HG02870 (cell line): ENCODE measurements around the gene ACY1.
A peak's percentile ranks its signal among the peaks of the same experiment; 100 is the strongest.

Experiments
- ATAC-seq: cut with Tn5 transposase; IDR thresholded peaks from one replicate; pipeline ENCODE4 v1.9.1; 2021; ENCODE audit warnings: mild to moderate bottlenecking, moderate library complexity; ENCODE audit not compliant: unreplicated experiment

Gene ACY1

GRCh38 chr3:51962854-51963530 lies 20.3 kb upstream of the ACY1 start:
- no peak for ATAC-seq

- no peak for ATAC-seq
Observed at GRCh38 chr3:51963951-51964451, 19.3 kb upstream of the ACY1 start.

DNA sequence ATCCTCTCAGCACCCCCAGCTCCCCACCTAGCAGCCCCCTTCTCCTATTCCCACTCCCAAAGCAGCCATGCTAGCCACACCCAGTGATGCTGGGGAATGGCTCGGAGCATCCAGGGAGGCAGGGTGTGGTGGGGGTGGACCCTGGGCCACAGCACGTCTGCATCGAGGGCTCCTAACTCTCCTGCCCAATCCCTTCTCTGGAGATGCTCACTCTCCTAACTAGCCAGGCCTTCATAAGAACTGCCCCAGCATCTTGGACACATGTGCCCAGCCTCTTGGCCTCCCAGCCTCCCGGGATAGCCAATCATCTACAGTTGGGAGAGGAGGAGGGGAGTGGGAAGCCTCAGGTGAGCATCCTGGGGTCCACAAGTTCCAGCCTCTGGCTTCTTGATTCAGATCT lies 18.8 kb upstream of the ACY1 start:
- no peak for ATAC-seq

- ATAC-seq: no peak
Observed at GRCh38 chr3:51966016-51966415, 17.3 kb upstream of the ACY1 start.

DNA sequence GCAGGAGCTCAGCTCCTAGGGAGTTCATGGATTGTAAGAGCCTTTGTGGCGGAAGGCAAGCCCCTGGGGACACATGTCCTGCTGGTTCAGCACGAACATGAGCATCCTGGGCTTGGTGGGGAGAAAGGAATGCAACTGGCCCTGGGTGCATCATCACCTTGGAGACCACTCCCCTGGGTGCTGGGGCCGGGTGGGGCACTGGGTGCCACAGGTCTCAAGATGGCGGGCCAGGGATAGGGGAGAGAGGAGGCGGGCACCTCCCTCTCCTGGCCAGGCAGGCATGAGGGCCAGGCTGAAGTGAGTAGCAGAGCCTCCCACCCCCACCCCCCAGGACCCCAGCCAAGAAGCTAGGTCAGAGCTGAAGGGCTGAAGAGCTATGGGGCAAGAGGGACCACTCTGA lies 16.8 kb upstream of the ACY1 start:
- ATAC-seq: no peak

GRCh38 chr3:51966922-51967383 lies 16.4 kb upstream of the ACY1 start:
- no peak for ATAC-seq

- no peak for ATAC-seq
Observed at GRCh38 chr3:51967384-51968169, 15.8 kb upstream of the ACY1 start, which contains the start of gene PCBP4. PCBP4 (minus strand) TSS chr3:51967454; CDS start chr3:51961240, 6,214 bp downstream.

- ATAC-seq: no peak
Observed at GRCh38 chr3:51968170-51968775, 15.1 kb upstream of the ACY1 start.

GRCh38 chr3:51968883-51969678 lies 14.3 kb upstream of the ACY1 start:
- no peak for ATAC-seq

- ATAC-seq: no peak
Observed at GRCh38 chr3:51969841-51970240, 13.5 kb upstream of the ACY1 start.

DNA sequence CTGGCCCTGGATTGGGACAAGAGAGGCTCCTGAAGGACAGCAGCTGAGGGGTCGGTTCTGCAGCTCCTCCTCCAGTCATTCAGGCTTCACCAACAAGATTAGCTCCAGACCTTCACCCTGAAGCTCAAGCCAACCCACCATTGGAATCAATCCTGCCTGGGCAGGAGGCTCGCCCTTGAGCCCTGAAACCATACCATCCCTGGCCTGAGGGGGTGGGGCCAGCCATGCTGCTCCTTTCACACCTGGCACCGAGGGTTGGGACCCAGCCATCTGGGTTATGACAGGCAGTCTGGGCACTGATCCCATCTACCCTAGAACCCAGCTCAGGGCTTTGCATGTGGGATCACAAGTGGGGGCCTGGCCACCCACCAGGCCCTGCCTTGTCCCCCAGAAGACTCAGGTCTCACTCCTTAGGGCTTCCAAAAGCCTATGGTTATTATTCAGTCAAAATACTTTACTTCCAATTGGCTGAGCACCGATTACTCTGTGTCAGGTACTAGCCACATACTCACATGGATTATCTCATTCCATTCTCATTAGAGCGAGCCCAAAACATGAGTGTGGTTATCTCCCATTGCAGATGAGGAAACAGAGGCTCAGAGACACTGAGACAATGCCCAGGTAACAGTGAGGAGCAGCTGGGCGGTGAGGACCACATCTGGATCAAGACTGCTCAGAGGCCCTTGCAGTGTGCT lies 12.6 kb upstream of the ACY1 start:
- ATAC-seq: no peak

- no peak for ATAC-seq
Observed at GRCh38 chr3:51971350-51971749, 12.0 kb upstream of the ACY1 start.

DNA sequence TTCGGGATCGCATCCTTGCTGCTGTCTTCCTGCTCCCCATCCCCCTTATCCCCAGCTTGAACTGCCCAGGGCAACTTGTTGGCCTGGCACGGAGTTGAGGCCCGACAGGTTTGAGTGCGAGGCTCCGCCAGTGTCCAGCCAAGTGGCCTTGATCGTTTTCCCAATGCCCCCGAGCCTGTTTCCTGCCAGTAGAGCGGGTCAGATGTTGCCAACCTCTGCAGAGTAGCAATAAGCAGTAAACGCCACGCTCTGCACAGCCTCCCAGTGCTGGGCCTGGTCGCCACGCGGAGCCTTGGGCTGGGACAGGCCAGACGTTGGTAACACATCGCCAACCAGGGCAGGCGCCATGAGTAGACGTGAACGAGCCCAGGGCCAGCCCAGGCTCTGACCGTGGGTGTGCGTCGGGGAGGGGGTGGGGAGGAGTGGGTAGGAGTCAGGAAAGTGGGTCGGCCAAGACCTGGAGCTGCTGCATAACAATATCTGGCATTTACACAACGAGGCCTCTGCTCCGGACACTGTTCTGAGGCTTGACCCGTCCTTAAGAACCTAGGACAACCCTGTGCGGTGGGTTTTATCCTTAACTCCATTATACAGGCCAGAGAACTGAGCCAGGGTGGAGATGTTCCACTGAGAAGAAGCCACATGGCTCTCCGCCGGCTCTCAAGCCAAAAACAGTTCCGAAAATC lies 8.9 kb upstream of the ACY1 start:
- peak; percentile 10 for ATAC-seq

DNA sequence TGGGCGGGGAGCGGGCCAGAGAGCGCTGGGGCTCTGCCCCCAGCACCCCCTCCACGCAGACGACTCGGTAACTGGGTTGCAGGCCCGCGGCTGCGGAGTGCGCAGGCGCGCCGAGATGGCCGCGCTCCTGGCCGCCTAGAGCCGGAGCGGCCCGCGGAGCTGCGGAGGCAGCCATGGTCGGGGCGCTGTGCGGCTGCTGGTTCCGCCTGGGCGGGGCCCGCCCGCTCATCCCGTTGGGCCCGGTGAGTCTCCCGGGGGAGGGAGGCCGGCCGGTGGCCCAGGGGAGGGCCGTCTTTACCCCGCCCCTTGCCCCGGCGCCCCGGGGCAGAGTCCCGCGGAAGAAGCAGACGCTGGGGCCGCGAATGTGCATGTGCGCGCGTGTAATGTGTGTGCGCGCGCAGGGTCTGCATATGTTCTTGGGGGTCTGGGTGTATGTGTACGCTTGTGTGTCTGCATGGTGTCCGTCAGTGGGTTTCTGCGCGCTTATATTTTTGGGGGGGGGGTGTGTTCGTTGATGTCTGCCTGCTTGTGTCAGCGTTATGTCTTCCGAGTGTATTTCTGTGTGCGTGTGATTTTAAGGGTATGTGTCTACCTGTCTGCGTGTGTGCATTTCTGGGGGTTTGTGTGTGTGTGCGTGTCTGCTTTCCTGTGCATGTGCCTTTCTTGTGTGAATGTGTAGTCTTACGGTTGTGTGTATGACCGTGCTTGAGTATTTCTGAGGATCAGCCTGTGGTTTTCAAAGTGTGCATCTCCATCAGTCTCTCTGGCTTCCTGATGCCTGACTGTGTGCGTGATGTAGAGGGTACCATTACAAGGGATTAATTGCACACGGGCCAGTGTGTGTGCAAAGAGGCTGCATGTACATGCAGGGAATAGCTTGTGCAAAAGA lies 8.1 kb upstream of the ACY1 start, which contains the start of gene ABHD14A:
Gene ABHD14A (plus strand): TSS at position 102 of the 889 bp plus-strand sequence. CDS start 72 bp downstream, at position 174.
- peak; percentile 54 for ATAC-seq

DNA sequence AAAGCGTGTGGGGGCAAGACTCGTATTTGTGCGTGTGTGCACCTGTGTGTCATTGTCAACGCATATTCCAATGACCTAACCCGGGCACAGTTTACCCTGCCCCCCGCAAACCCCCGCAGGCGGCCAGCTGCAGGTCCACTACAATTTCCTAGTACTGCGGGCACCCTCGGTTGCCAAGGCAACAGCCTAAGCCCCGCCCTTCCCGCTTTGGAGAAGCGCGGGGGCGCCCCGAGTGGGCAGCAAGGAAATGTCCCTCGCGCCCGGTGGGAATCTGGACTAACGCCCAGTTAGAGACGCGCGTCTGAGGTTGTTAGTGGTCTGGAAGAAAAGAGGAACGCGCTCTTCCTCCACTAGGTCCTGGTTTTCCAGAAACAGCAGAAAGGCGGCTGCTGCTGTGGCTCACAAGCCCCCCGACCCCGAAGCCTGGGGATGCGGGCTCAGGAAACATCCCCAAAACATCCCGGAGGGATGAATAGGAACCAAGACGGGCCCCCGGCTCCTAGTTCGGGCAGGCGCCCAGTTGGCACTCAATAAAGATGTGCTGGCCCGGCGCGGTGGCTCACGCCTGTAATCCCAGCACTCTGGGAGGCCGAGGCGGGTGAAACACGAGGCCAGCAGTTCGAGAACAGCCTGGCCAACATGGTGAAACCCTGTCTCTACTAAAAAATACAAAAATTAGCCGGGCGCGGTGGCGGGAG lies 7.3 kb upstream of the ACY1 start:
- no peak for ATAC-seq

GRCh38 chr3:51977446-51978142 lies 5.7 kb upstream of the ACY1 start:
- ATAC-seq: no peak

- ATAC-seq: no peak
Observed at GRCh38 chr3:51978143-51978502, 5.2 kb upstream of the ACY1 start.
